GM06990 (cell line): ENCODE data around the gene SLC44A5.

ENCODE experiments used
- DNase-seq: peaks from one replicate; pipeline ENCODE4 v3.0.0-alpha.2; 2011; ENCODE audit not compliant: insufficient read length; ENCODE audit errors: extremely low read depth
- H3K27me3 ChIP-seq: replicated peaks from 2 replicates; pipeline ENCODE4 v1.6.0; 2011; ENCODE audit warnings: low read length; ENCODE audit not compliant: control insufficient read depth, insufficient read depth
- H3K36me3 ChIP-seq: 2 replicates; pipeline ENCODE4 v1.5.1; 2011; ENCODE audit warnings: low read length; ENCODE audit not compliant: control insufficient read depth, insufficient read depth
- H3K4me3 ChIP-seq: replicated peaks from 2 replicates; pipeline ENCODE4 v1.5.1; 2011; ENCODE audit warnings: low read depth, mild to moderate bottlenecking, control low read depth, low read length
- TF ChIP-seq, protein P1 (sequence below): IDR thresholded peaks from 2 replicates; pipeline ENCODE4 v1.5.1; 2011; ENCODE audit warnings: low read length, control low read depth, mild to moderate bottlenecking, inconsistent platforms; ENCODE audit not compliant: insufficient read depth, poor library complexity, severe bottlenecking

The SLC44A5 gene

DNA sequence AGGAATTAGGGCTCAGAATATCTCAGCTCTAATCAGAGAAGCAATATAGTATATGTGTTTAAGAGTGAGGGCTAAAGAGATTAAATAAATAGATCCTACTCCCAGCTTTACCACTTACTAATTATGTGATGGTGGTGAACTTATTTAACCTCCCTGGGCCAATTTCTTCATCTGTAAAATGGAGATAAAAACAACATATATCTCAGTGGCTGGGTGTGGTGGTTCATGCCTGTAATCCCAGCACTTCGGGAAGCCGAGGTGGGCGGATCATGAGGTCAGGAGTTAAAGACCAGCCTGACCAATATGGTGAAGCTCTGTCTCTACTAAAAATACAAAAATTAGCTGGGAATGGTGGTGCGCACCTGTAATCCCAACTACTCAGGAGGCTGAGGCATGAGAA, 135.2 kb downstream of the SLC44A5 start:
- no peaks in the 10 kb centered on the region for H3K36me3 ChIP-seq
- no peak for DNase-seq
- H3K4me3 ChIP-seq = no peak overlapping the region
- TF ChIP-seq, protein P1, sequence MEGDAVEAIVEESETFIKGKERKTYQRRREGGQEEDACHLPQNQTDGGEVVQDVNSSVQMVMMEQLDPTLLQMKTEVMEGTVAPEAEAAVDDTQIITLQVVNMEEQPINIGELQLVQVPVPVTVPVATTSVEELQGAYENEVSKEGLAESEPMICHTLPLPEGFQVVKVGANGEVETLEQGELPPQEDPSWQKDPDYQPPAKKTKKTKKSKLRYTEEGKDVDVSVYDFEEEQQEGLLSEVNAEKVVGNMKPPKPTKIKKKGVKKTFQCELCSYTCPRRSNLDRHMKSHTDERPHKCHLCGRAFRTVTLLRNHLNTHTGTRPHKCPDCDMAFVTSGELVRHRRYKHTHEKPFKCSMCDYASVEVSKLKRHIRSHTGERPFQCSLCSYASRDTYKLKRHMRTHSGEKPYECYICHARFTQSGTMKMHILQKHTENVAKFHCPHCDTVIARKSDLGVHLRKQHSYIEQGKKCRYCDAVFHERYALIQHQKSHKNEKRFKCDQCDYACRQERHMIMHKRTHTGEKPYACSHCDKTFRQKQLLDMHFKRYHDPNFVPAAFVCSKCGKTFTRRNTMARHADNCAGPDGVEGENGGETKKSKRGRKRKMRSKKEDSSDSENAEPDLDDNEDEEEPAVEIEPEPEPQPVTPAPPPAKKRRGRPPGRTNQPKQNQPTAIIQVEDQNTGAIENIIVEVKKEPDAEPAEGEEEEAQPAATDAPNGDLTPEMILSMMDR = no peak
- no peaks in the 10 kb centered on the region for H3K27me3 ChIP-seq

DNA sequence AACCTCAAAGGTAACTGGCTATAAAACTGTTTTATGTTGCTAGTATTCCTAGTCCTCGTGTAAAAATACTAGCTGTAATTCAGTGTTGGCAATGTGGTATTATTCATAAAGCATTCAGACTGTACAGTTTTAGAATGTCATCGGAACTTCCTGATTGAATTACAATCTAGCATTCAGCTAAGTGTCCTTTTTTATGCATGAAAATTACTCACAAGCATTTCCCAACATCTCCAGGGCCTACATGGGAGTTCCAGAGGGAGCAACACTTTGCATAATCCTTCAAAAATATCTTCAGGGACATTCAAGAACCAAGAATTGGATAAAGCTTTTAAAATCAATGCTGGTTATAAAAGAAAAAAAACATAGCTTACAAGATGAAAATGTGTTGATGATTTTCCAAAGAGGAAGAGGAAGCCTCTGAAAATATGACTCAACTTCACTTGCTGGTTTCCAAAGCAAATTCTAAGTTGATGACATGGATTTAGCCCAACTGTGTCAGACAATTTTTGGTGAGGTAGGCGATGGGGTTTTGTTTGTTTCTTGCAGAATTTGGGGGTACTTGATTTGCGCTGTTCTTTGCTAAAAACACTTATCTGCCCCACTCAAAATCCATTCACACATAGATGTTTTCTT, 137.8 kb downstream of the SLC44A5 start:
- Histone ChIP-seq H3K27me3 (no peaks in the 10 kb centered on the region), H3K36me3 (no peaks in the 10 kb centered on the region), H3K4me3 (no peak overlapping the region)
- TF ChIP-seq, protein P1 = no peak
- no peak for DNase-seq

DNA sequence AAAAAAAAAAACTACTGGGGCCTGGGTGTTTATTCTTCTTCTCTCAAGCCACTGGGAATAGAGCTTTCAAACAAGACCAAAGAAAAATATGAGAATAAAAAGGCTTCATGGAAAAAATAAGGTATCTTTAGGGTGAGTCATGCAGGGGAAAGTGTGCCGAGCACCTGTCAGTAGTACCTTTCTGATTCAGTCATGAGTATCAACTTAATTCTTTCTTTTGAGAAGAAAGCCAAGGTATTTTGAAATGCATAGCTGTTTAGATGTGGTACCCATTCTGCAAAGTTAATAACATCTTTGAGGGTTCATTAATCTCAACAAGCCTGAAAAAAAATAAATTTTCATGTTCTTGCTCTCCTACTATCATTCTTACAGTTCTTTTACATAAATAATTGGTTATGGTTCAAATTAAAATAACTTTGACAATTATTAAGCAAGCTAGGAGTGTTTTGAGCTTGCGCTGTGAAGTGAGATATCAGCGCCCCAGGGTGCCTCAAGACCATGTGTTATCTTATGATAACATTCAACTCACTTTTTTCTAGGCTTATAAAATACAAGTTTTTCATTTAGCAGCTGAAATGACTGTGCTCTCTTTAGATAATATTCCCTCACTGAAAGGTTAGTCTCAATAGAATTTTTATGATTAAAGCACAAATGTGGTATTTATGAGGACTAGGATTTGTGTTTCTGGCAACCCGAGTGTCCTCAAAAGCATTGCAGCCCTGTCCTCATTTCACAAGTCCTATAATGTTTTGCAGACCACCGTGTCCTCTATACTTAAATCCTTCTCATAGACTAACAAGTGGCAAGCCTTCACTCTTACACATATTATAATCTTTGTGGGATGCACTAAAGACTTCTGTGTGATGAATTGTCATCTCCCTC, 138.6 kb downstream of the SLC44A5 start:
- H3K4me3 ChIP-seq = no peak overlapping the region
- TF ChIP-seq, protein P1 = no peak
- DNase-seq = no peak

DNA sequence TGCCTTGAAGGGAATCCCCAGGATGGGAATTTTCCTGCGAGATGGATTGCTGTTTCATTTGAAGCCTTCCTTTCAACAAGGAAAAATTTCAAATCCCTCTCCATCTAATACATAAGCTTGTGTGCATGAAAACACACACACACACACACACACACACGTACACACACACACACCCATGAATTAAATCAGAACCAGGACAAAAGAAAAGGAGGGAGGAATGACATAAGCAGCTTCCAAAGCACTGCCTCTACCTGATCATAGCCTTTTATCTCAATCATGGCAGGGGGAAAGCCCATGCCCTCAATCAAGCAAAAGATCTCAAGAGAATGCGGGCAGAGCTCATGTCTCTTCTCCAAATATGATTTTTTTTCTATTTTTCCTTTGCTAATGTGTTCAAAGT, 139.7 kb downstream of the SLC44A5 start:
- TF ChIP-seq, protein P1 = no peak
- Histone ChIP-seq H3K4me3 (no peak overlapping the region), H3K27me3 (no peaks in the 10 kb centered on the region), H3K36me3 (no peaks in the 10 kb centered on the region)
- DNase-seq = no peak

More for the DNA sequence above, 138.6 kb downstream of the SLC44A5 start:
- H3K27me3 ChIP-seq = no peaks in the 10 kb centered on the region
- H3K36me3 ChIP-seq = no peaks in the 10 kb centered on the region

DNA sequence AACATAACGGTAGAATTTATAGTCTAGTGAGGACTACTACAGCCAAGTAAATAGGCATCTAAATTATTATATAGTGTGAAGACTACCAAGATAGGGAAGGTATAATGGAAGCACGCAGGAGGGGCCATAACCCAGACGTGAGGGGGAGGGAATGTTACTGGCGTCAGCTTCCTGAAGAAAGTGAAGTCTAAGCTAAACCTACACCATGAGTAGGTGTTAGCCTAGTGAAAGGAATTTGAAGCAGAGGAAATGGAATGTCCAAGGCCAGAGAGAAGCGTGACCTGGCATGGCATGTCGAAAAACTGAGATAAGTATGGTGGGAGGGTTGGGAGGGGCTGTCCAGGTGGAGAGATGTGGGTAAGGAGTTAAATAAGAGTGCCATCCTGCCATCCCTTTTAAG, 140.5 kb downstream of the SLC44A5 start:
- TF ChIP-seq, protein P1 = no peak
- H3K27me3 ChIP-seq = no peaks in the 10 kb centered on the region

More for the DNA sequence above, 140.5 kb downstream of the SLC44A5 start:
- DNase-seq = no peak
- Histone ChIP-seq H3K36me3 (no peaks in the 10 kb centered on the region), H3K4me3 (no peak overlapping the region)
